ENCODE results near the gene YWHAQ. TPM values are rescaled to one million over a fixed set of nuclear protein-coding genes. Genes with fewer than 3 reads are reported as not detected.

The YWHAQ gene
- total and polyA plus RNA-seq, 9 of the 15 experiments (the other 6 are each of a cell fraction or from before 2014, with no cell fraction given), result 63.1 to 359 (median 203) TPM

DNA sequence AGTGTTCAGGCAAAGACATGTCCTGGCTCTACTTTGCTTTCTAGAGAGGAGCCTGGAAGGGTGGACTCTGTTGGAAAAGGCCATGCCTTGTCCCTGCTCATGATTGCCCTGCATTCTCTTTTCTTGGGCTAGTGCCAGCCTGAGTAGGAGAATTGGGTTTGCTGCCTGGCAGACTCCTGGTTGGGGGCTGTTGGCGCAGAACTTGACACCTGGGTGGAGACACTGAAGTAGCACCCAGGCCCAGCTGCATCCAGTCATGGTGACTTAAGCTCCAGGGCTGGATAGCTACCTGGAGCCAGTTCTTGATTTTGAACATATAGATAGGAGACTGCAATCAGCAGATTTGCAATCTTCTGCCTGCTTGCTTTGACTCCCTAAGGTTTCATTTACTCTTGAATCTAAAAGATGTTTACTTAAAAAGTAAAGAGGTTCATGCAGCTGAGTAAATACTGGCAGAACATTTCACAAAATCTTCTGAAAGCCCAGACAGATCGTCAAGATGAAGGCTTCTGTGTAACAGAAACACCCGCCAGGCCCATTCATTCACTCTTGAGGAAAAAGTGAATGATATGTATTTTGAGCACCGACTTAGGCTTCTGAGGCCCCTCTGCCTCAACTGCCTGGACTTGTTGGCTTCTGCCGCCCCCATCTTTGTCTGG is 38.0 kb upstream of the YWHAQ start:
- in situ Hi-C loops (cut with MboI), result no loop called here
- H3K9me1 ChIP-seq (ENCODE audit: control insufficient read depth, insufficient read depth, low read length), result no peaks in the 10 kb centered on the region

More for the DNA sequence above, 38.0 kb upstream of the YWHAQ start:
- Histone ChIP-seq H3K27me3 (ENCODE audit: control insufficient read depth in 2 of 2, insufficient read depth in 2 of 2, low read length in 2 of 2) (peaks cover 9 to 10% of the 10 kb centered on the region in 2 experiments; a peak in 2 of 5 replicates), H4K20me1 (replicated peaks; ENCODE audit: control insufficient read depth, insufficient read depth, low read length) (no peaks in the 10 kb centered on the region), H3K79me2 (ENCODE audit: control insufficient read depth, insufficient read depth, low read length) (no peaks in the 10 kb centered on the region), H2AFZ (ENCODE audit: low read depth, low read length) (no peak overlapping the region), H3K36me3 (ENCODE audit: control insufficient read depth, insufficient read depth, low read length) (no peaks in the 10 kb centered on the region), H3K9me3 (replicated peaks; ENCODE audit: control insufficient read depth, insufficient read depth, low read depth, low read length) (no peaks in the 10 kb centered on the region), H3K9ac (ENCODE audit: insufficient read depth in 1 of 2, low read depth in 2 of 2, low read length in 2 of 2) (no peak overlapping the region), H3K4me1 (replicated peaks in 1 of 2; ENCODE audit: control insufficient read depth in 2 of 2, insufficient read depth in 2 of 2, low read length in 2 of 2) (peaks cover 0 to under 1% of the 10 kb centered on the region in 2 experiments; a peak in 3 of 5 replicates), H3K4me2 (ENCODE audit: insufficient read depth, low read length) (no peak overlapping the region), H3K4me3 (no peak overlapping the region), H3K27ac (ENCODE audit: extremely low read depth, low read depth, low read length) (no peak overlapping the region)
- TF ChIP-seq TRIM24 (IDR thresholded peaks at IDR 0.05), result no peak
- no peak for TF ChIP-seq ZFPM2 (CRISPR knock-in tag; IDR thresholded peaks at IDR 0.05)
- TF ChIP-seq, protein P1, sequence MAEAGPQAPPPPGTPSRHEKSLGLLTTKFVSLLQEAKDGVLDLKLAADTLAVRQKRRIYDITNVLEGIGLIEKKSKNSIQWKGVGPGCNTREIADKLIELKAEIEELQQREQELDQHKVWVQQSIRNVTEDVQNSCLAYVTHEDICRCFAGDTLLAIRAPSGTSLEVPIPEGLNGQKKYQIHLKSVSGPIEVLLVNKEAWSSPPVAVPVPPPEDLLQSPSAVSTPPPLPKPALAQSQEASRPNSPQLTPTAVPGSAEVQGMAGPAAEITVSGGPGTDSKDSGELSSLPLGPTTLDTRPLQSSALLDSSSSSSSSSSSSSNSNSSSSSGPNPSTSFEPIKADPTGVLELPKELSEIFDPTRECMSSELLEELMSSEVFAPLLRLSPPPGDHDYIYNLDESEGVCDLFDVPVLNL (CRISPR knock-in tag; IDR thresholded peaks at IDR 0.05; ENCODE audit: low read depth), result no peak
- TF ChIP-seq, protein P2, sequence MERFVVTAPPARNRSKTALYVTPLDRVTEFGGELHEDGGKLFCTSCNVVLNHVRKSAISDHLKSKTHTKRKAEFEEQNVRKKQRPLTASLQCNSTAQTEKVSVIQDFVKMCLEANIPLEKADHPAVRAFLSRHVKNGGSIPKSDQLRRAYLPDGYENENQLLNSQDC (CRISPR knock-in tag; IDR thresholded peaks at IDR 0.05), result no peak
- no peak for TF ChIP-seq SIRT6 (IDR thresholded peaks at IDR 0.05; ENCODE audit: low read depth, low read length)
- no peak for TF ChIP-seq RHOXF2B (CRISPR knock-in tag; conservative IDR thresholded peaks at IDR 0.05)
- no peak for TF ChIP-seq NFRKB (IDR thresholded peaks at IDR 0.05; ENCODE audit: low read depth)
- no peak for TF ChIP-seq MEF2A (IDR thresholded peaks at IDR 0.05; ENCODE audit: control insufficient read depth, low read depth, low read length)
- TF ChIP-seq, protein P3, sequence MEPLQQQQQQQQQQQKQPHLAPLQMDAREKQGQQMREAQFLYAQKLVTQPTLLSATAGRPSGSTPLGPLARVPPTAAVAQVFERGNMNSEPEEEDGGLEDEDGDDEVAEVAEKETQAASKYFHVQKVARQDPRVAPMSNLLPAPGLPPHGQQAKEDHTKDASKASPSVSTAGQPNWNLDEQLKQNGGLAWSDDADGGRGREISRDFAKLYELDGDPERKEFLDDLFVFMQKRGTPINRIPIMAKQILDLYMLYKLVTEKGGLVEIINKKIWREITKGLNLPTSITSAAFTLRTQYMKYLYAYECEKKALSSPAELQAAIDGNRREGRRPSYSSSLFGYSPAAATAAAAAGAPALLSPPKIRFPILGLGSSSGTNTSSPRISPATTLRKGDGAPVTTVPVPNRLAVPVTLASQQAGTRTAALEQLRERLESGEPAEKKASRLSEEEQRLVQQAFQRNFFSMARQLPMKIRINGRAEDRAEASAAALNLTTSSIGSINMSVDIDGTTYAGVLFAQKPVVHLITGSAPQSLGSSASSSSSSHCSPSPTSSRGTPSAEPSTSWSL (CRISPR knock-in tag; IDR thresholded peaks at IDR 0.05; ENCODE audit: borderline replicate concordance), result no peak
- TF ChIP-seq, protein P4, sequence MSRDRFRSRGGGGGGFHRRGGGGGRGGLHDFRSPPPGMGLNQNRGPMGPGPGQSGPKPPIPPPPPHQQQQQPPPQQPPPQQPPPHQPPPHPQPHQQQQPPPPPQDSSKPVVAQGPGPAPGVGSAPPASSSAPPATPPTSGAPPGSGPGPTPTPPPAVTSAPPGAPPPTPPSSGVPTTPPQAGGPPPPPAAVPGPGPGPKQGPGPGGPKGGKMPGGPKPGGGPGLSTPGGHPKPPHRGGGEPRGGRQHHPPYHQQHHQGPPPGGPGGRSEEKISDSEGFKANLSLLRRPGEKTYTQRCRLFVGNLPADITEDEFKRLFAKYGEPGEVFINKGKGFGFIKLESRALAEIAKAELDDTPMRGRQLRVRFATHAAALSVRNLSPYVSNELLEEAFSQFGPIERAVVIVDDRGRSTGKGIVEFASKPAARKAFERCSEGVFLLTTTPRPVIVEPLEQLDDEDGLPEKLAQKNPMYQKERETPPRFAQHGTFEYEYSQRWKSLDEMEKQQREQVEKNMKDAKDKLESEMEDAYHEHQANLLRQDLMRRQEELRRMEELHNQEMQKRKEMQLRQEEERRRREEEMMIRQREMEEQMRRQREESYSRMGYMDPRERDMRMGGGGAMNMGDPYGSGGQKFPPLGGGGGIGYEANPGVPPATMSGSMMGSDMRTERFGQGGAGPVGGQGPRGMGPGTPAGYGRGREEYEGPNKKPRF (IDR thresholded peaks at IDR 0.05; ENCODE audit: low read depth, low read length), result no peak
- no peak for TF ChIP-seq KLF6 (CRISPR knock-in tag; IDR thresholded peaks at IDR 0.05; ENCODE audit: borderline replicate concordance)
- no peak for TF ChIP-seq BMI1 (IDR thresholded peaks at IDR 0.05; ENCODE audit: low read length)
- TF ChIP-seq CBX8 (IDR thresholded peaks at IDR 0.05; ENCODE audit: borderline replicate concordance, extremely low read depth, low read depth, low read length, poor library complexity, severe bottlenecking), result no peak
- TF ChIP-seq ETV1 (tag; conservative IDR thresholded peaks at IDR 0.05; ENCODE audit: low read depth), result no peak
- TF ChIP-seq, protein P5, sequence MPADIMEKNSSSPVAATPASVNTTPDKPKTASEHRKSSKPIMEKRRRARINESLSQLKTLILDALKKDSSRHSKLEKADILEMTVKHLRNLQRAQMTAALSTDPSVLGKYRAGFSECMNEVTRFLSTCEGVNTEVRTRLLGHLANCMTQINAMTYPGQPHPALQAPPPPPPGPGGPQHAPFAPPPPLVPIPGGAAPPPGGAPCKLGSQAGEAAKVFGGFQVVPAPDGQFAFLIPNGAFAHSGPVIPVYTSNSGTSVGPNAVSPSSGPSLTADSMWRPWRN (IDR thresholded peaks at IDR 0.05; ENCODE audit: low read depth), result no peak
- no peak; the same call in 1 of the 3 replicates for ATAC-seq
- no peak for DNase-seq (ENCODE audit: extremely low read depth in 1 of 4, low spot score in 3 of 4)
- POLR2A ChIA-PET, result interaction anchor here (1.1 kb wide), 1 partner anchor 13 kb away, joined by 3 read pairs; no protein-coding TSS in a partner anchor
- WGBS (ENCODE audit: insufficient coverage, low coverage, missing lambda C conversion rate), result 47% methylated on average over 5 of the region's 5 CpGs
- intact Hi-C loops (cut with micrococcal nuclease), result no loop called here
- FAIRE-seq, result no peak
- no TSS peak for BruUV-seq (replicated peaks)
- CTCF ChIA-PET (ENCODE audit: low intra/inter-chr PET ratio), result no interaction called here

Measured in K562 (cell line).